NT2/D1 (cell line): ENCODE measurements around the gene MRPL40.

Experiments used
- DNase-seq: peaks from one replicate; pipeline ENCODE4 v3.0.0-alpha.2; 2011; ENCODE audit warnings: low read depth, low spot score
- H3K27me3 ChIP-seq: 2 replicates; pipeline ENCODE4 v1.6.0; 2011; ENCODE audit warnings: mild to moderate bottlenecking; ENCODE audit not compliant: insufficient read length, insufficient read depth
- H3K36me3 ChIP-seq: 2 replicates; pipeline ENCODE4 v1.6.1; 2011; ENCODE audit warnings: mild to moderate bottlenecking, low read length, mixed read lengths; ENCODE audit not compliant: insufficient read depth, insufficient read length
- H3K4me1 ChIP-seq: 2 replicates; pipeline ENCODE4 v1.5.1; 2011; ENCODE audit not compliant: insufficient read depth, insufficient read length
- H3K4me3 ChIP-seq: 2 replicates; pipeline ENCODE4 v1.5.1; 2011; ENCODE audit warnings: low read depth; ENCODE audit not compliant: insufficient read length
- H3K9ac ChIP-seq: 2 replicates; pipeline ENCODE4 v1.6.0; 2011; ENCODE audit warnings: low read depth; ENCODE audit not compliant: insufficient read length
- H3K9me3 ChIP-seq: 2 replicates; pipeline ENCODE4 v1.5.1; 2011; ENCODE audit warnings: mild to moderate bottlenecking, low read length; ENCODE audit not compliant: insufficient read depth
- SUZ12 ChIP-seq: IDR thresholded peaks from 2 replicates; pipeline ENCODE4 v1.6.1; 2011; ENCODE audit not compliant: insufficient read length, insufficient read depth; ENCODE audit errors: extremely low read depth
- YY1 ChIP-seq: IDR thresholded peaks from 2 replicates; pipeline ENCODE4 v1.6.1; 2011; ENCODE audit not compliant: insufficient read length, insufficient read depth
- ZNF274 ChIP-seq: IDR thresholded peaks from 2 replicates; pipeline ENCODE4 v1.6.1; 2011; ENCODE audit warnings: mild to moderate bottlenecking, low read depth, low read length

Gene MRPL40

GRCh38 chr22:19466848-19467752 lies 34.8 kb downstream of the MRPL40 start:
- no peaks in the 10 kb centered on the region for H3K4me1 ChIP-seq
- peaks cover 95% of the 10 kb centered on the region for H3K36me3 ChIP-seq
- no peak for DNase-seq
- H3K9me3 ChIP-seq: no peaks in the 10 kb centered on the region
- H3K9ac ChIP-seq: no peak overlapping the region
- H3K27me3 ChIP-seq: no peaks in the 10 kb centered on the region
- no peak overlapping the region for H3K4me3 ChIP-seq
- TF ChIP-seq YY1 (no peak), SUZ12 (no peak), ZNF274 (no peak)

GRCh38 chr22:19467912-19468311 lies 35.6 kb downstream of the MRPL40 start:
- H3K9ac ChIP-seq: no peak overlapping the region
- no peaks in the 10 kb centered on the region for H3K4me1 ChIP-seq
- no peaks in the 10 kb centered on the region for H3K9me3 ChIP-seq
- TF ChIP-seq SUZ12 (no peak), YY1 (no peak), ZNF274 (no peak)
- DNase-seq: no peak
- no peaks in the 10 kb centered on the region for H3K27me3 ChIP-seq
- H3K4me3 ChIP-seq: no peak overlapping the region
- peaks cover 96% of the 10 kb centered on the region for H3K36me3 ChIP-seq

- peaks cover 95% of the 10 kb centered on the region for H3K36me3 ChIP-seq
- TF ChIP-seq SUZ12 (no peak), ZNF274 (no peak), YY1 (no peak)
These were observed 37.1 kb downstream of the MRPL40 start for GRCh38 chr22:19469421-19469820.

GRCh38 chr22:19470010-19470409 lies 37.7 kb downstream of the MRPL40 start:
- peaks cover 95% of the 10 kb centered on the region for H3K36me3 ChIP-seq
- no peak for DNase-seq
- H3K9ac ChIP-seq: no peak overlapping the region
- no peak overlapping the region for H3K4me3 ChIP-seq
- H3K9me3 ChIP-seq: no peaks in the 10 kb centered on the region
- TF ChIP-seq ZNF274: no peak
- H3K27me3 ChIP-seq: no peaks in the 10 kb centered on the region
- H3K4me1 ChIP-seq: no peaks in the 10 kb centered on the region

More at GRCh38 chr22:19469421-19469820, 37.1 kb downstream of the MRPL40 start:
- no peak overlapping the region for H3K9ac ChIP-seq
- no peak overlapping the region for H3K4me3 ChIP-seq
- no peak for DNase-seq
- no peaks in the 10 kb centered on the region for H3K4me1 ChIP-seq
- no peaks in the 10 kb centered on the region for H3K27me3 ChIP-seq
- H3K9me3 ChIP-seq: no peaks in the 10 kb centered on the region

GRCh38 chr22:19471572-19471971 lies 39.2 kb downstream of the MRPL40 start:
- H3K36me3 ChIP-seq: peaks cover 94% of the 10 kb centered on the region
- no peaks in the 10 kb centered on the region for H3K27me3 ChIP-seq
- no peak overlapping the region for H3K4me3 ChIP-seq
- H3K9ac ChIP-seq: no peak overlapping the region
- DNase-seq: no peak
- H3K9me3 ChIP-seq: no peaks in the 10 kb centered on the region
- TF ChIP-seq YY1: no peak
- no peak for TF ChIP-seq ZNF274
- TF ChIP-seq SUZ12: no peak
- no peaks in the 10 kb centered on the region for H3K4me1 ChIP-seq

- TF ChIP-seq ZNF274: no peak
- no peak for TF ChIP-seq YY1
- no peak for TF ChIP-seq SUZ12
- Histone ChIP-seq H3K4me3 (no peak overlapping the region), H3K36me3 (peaks cover 87% of the 10 kb centered on the region), H3K9me3 (no peaks in the 10 kb centered on the region), H3K9ac (no peak overlapping the region), H3K27me3 (no peaks in the 10 kb centered on the region), H3K4me1 (no peaks in the 10 kb centered on the region)
- no peak for DNase-seq
These were observed 39.9 kb downstream of the MRPL40 start for GRCh38 chr22:19472233-19472632.

GRCh38 chr22:19473578-19473977 lies 41.2 kb downstream of the MRPL40 start:
- Histone ChIP-seq H3K36me3 (peaks cover 74% of the 10 kb centered on the region), H3K9me3 (no peaks in the 10 kb centered on the region), H3K4me1 (no peaks in the 10 kb centered on the region), H3K27me3 (no peaks in the 10 kb centered on the region), H3K4me3 (no peak overlapping the region), H3K9ac (no peak overlapping the region)
- DNase-seq: no peak
- TF ChIP-seq YY1: no peak
- TF ChIP-seq ZNF274: no peak
- TF ChIP-seq SUZ12: no peak
